HepG2 (cell line): ENCODE measurements around the gene MRPL58. TPM values are rescaled to one million over a fixed set of nuclear protein-coding genes. Genes with fewer than 3 reads are reported as not detected.

ENCODE experiments used
- ATAC-seq: fragments of 200-7000 bp; cut with Tn5 transposase; 3 replicates; pipeline ENCODE4 v1.9.1; 2020; ENCODE audit warnings: mild to moderate bottlenecking, moderate library complexity
- BruUV-seq: library from RNA; stranded (reverse); fragments of 400-500 nt; replicated peaks from 2 replicates; lab custom pipeline; 2021; lab: Mats Ljungman, UMichigan
- CTCF ChIA-PET: fragments of 300-600 bp; formaldehyde crosslinking; extraction: SDS; loops from one replicate; lab custom pipeline; 2021; ENCODE audit warnings: low total read pairs, inconsistent platforms, low intra/inter-chr PET ratio; lab: Yijun Ruan, JAX
- POLR2A ChIA-PET: fragments of 350-600 bp; sonication (Branson Sonifier 250); formaldehyde crosslinking; loops from one replicate; lab custom pipeline; 2020; ENCODE audit warnings: antibody characterized with exemption, inconsistent platforms; lab: Yijun Ruan, JAX
- DNase-seq: peaks from one replicate; pipeline ENCODE4 v3.0.0-alpha.2; 2015; ENCODE audit warnings: low spot score
- FAIRE-seq: peaks from 3 replicates; lab custom pipeline; 2011; peaks lifted over from hg19 to GRCh38; lab: Jason Lieb, UNC
- H2AFZ ChIP-seq: one replicate; pipeline ENCODE4 v1.6.1; 2011; ENCODE audit warnings: low read length, inconsistent platforms
- H3K27ac ChIP-seq: fragments of 300-600 bp; 3 replicates; pipeline ENCODE4 v1.8.0; 2011; ENCODE audit warnings: mixed run types, mild to moderate bottlenecking, mixed read lengths, low read length, inconsistent platforms; ENCODE audit not compliant: insufficient read depth; ENCODE audit errors: extremely low read length
- H3K27me3 ChIP-seq, 2 experiments: fragments of 200-600 bp in 1 of 2; 2 replicates in 1 of 2; 3 replicates in 1 of 2; pipeline versions ENCODE4 v1.6.0 to v1.8.0; 2011; ENCODE audit warnings: low read length in 2 of 2, mild to moderate bottlenecking in 2 of 2, moderate library complexity in 2 of 2, inconsistent platforms in 1 of 2; ENCODE audit not compliant: insufficient read depth in 2 of 2, control insufficient read depth in 1 of 2
- H3K36me3 ChIP-seq, 2 experiments: fragments of 200-600 bp in 1 of 2; replicated peaks in 1 of 2; 2 replicates in 1 of 2; 3 replicates in 1 of 2; pipeline versions ENCODE4 v1.5.1 to v1.8.0; 2011; ENCODE audit warnings: low read length in 2 of 2, inconsistent platforms in 1 of 2; ENCODE audit not compliant: insufficient read depth in 2 of 2, control insufficient read depth in 1 of 2
- H3K4me1 ChIP-seq: 2 replicates; pipeline ENCODE4 v1.5.1; 2012; ENCODE audit warnings: low read length, inconsistent platforms; ENCODE audit not compliant: insufficient read depth
- H3K4me2 ChIP-seq: 2 replicates; pipeline ENCODE4 v1.6.0; 2011; ENCODE audit warnings: low read depth, low read length, inconsistent platforms
- H3K4me3 ChIP-seq, 3 experiments: fragments of 200-600 bp in 1 of 3; sonication (generic), shearing (Covaris generic) in 1 of 3; replicated peaks in 1 of 3; 2 replicates each; pipeline ENCODE4 v1.5.1; 2011 to 2016; ENCODE audit warnings: low read length in 3 of 3, inconsistent platforms in 2 of 3, low read depth in 2 of 3, mild to moderate bottlenecking in 2 of 3, control low read depth in 1 of 3, mixed read lengths in 1 of 3; ENCODE audit not compliant: insufficient read depth in 1 of 3
- H3K79me2 ChIP-seq: one replicate; pipeline ENCODE4 v1.6.1; 2011; ENCODE audit warnings: low read length, inconsistent platforms; ENCODE audit not compliant: insufficient read depth
- H3K9ac ChIP-seq: 2 replicates; pipeline ENCODE4 v1.6.0; 2011; ENCODE audit warnings: mild to moderate bottlenecking, low read depth, low read length, inconsistent platforms; ENCODE audit not compliant: insufficient read depth
- H3K9me3 ChIP-seq: 2 replicates; pipeline ENCODE4 v1.5.1; 2012; ENCODE audit warnings: mild to moderate bottlenecking, low read length
- H4K20me1 ChIP-seq: 2 replicates; pipeline ENCODE4 v1.6.0; 2011; ENCODE audit warnings: inconsistent platforms, mild to moderate bottlenecking, low read length, moderate library complexity; ENCODE audit not compliant: insufficient read depth
- ARID3A ChIP-seq: IDR thresholded peaks from 2 replicates; pipeline ENCODE4 v1.6.1; 2012; ENCODE audit warnings: low read depth, low read length, improper control_type of control experiment
- ATM ChIP-seq: fragments of 450-650 bp; IDR thresholded peaks from 2 replicates; pipeline ENCODE4 v1.7.1; 2017; ENCODE audit warnings: mild to moderate bottlenecking, borderline replicate concordance
- GATAD2A ChIP-seq: IDR thresholded peaks from 2 replicates; pipeline ENCODE4 v1.6.1; 2016
- HOXA5 ChIP-seq: sonication (generic); formaldehyde crosslinking; IDR thresholded peaks from 2 replicates; pipeline ENCODE4 v1.4.0; 2020; ENCODE audit warnings: missing genetic modification reagents
- KLF11 ChIP-seq: IDR thresholded peaks from 2 replicates; pipeline ENCODE4 v1.6.1; 2016; ENCODE audit warnings: missing compliant biosample characterization
- POLR2G ChIP-seq: fragments of 200-400 bp; formaldehyde crosslinking; IDR thresholded peaks from 2 replicates; pipeline ENCODE4 v1.6.1; 2018; ENCODE audit warnings: mild to moderate bottlenecking, low read depth, low read length, moderate library complexity
- SATB2 ChIP-seq: sonication (generic); formaldehyde crosslinking; IDR thresholded peaks from 2 replicates; pipeline ENCODE4 v1.5.0; 2020; ENCODE audit warnings: missing genetic modification reagents
- ZNF33A ChIP-seq: sonication (generic); formaldehyde crosslinking; IDR thresholded peaks from 2 replicates; pipeline ENCODE4 v1.5.1; 2020; ENCODE audit warnings: missing genetic modification reagents, mild to moderate bottlenecking, moderate library complexity, borderline replicate concordance
- WGBS: methylation state at CpG from one replicate; pipeline ENCODE4 v1.1.6; 2017; ENCODE audit warnings: low lambda C conversion rate; 5-methylcytosine and 5-hydroxymethylcytosine counted together
- in situ Hi-C: cut with HindIII; loops from 2 replicates; pipeline ENCODE4 v1.10.0; 2017; ENCODE audit warnings: low pct_unique_long_range_greater_than_20kb; ENCODE audit not compliant: extremely low pct_ligation_motif_present
- intact Hi-C: fragments of 100-400 bp; cut with micrococcal nuclease; formaldehyde crosslinking; loops from one replicate; pipeline ENCODE4 v1.10.0; 2022; ENCODE audit not compliant: unreplicated experiment
- polyA plus RNA-seq, 8 experiments: library from polyadenylated mRNA; depleted of rRNA in 3 of 8; stranded (reverse) in 7 of 8; unstranded in 1 of 8; fragments of >200 nt; fragmentation: Illumina TruSeq in 4 of 8; extraction: Trizol in 4 of 8; gene quantifications; 2 replicates each; pipeline versions ENCODE4 v1.2.1 to v1.2.3, GENCODE V29; 2011 to 2016; ENCODE audit warnings: low read depth in 4 of 8, missing spikeins in 1 of 8, mixed read lengths in 1 of 8; ENCODE audit not compliant: insufficient read depth in 1 of 8
- total RNA-seq, 5 experiments: library from RNA; depleted of rRNA; stranded (reverse); fragments of >200 nt; fragmentation: Illumina TruSeq; extraction: Trizol; gene quantifications; 2 replicates each; pipeline ENCODE4 v1.2.3, GENCODE V29; 2016; ENCODE audit warnings: low read depth in 1 of 5
- TF ChIP-seq, protein P1 (sequence below): sonication (generic); formaldehyde crosslinking; IDR thresholded peaks from one replicate; pipeline ENCODE4 v1.5.1; 2020; ENCODE audit warnings: mild to moderate bottlenecking, missing genetic modification reagents; ENCODE audit errors: not compliant biosample characterization
- TF ChIP-seq, protein P2 (sequence below): sonication (generic); formaldehyde crosslinking; conservative IDR thresholded peaks from 2 replicates; pipeline ENCODE4 v1.4.0; 2020; ENCODE audit warnings: mild to moderate bottlenecking, missing genetic modification reagents, moderate library complexity
- TF ChIP-seq, protein P3 (sequence below): IDR thresholded peaks from 2 replicates; pipeline ENCODE4 v1.6.1; 2016; ENCODE audit warnings: low read depth, borderline replicate concordance

Gene MRPL58
- total and polyA plus RNA-seq, 2 of the 13 experiments (the other 11 are each of a cell fraction or from before 2014, with no cell fraction given), result 44.9 to 68.9 TPM

- no TSS peak for BruUV-seq
- H3K36me3 ChIP-seq, result peaks cover 0 to 2% of the 10 kb centered on the region in 2 experiments; a peak in 2 of 5 replicates
- no peak overlapping the region for H3K4me2 ChIP-seq
- in situ Hi-C loops (loop anchor here (5.0 kb wide), 2 partner anchors 43 to 88 kb away; no protein-coding TSS in a partner anchor), intact Hi-C loops (no loop called here)
- H3K27me3 ChIP-seq, result no peaks in the 10 kb centered on the region; a peak in 1 of 5 replicates
- H4K20me1 ChIP-seq, result no peaks in the 10 kb centered on the region
- H3K27ac ChIP-seq, result no peak overlapping the region
- H3K9ac ChIP-seq, result no peak overlapping the region
- FAIRE-seq, result no peak
- no peak for DNase-seq
- WGBS, result 68% methylated on average over 8 of the region's 8 CpGs
- no peak for ATAC-seq
- H3K4me1 ChIP-seq, result no peaks in the 10 kb centered on the region
- H3K9me3 ChIP-seq, result no peaks in the 10 kb centered on the region
- H3K79me2 ChIP-seq, result no peaks in the 10 kb centered on the region
- ChIA-PET POLR2A (no interaction called here), CTCF (no interaction called here)
- no peak overlapping the region for H3K4me3 ChIP-seq
- no peak overlapping the region for H2AFZ ChIP-seq
- TF ChIP-seq HOXA5 (no peak), KLF11 (CRISPR knock-in tag) (no peak), POLR2G (no peak), ARID3A (no peak), GATAD2A (CRISPR knock-in tag) (no peak), ATM (no peak), SATB2 (CRISPR knock-in tag) (no peak), ZNF33A (CRISPR knock-in tag) (no peak)
- TF ChIP-seq, protein P1, sequence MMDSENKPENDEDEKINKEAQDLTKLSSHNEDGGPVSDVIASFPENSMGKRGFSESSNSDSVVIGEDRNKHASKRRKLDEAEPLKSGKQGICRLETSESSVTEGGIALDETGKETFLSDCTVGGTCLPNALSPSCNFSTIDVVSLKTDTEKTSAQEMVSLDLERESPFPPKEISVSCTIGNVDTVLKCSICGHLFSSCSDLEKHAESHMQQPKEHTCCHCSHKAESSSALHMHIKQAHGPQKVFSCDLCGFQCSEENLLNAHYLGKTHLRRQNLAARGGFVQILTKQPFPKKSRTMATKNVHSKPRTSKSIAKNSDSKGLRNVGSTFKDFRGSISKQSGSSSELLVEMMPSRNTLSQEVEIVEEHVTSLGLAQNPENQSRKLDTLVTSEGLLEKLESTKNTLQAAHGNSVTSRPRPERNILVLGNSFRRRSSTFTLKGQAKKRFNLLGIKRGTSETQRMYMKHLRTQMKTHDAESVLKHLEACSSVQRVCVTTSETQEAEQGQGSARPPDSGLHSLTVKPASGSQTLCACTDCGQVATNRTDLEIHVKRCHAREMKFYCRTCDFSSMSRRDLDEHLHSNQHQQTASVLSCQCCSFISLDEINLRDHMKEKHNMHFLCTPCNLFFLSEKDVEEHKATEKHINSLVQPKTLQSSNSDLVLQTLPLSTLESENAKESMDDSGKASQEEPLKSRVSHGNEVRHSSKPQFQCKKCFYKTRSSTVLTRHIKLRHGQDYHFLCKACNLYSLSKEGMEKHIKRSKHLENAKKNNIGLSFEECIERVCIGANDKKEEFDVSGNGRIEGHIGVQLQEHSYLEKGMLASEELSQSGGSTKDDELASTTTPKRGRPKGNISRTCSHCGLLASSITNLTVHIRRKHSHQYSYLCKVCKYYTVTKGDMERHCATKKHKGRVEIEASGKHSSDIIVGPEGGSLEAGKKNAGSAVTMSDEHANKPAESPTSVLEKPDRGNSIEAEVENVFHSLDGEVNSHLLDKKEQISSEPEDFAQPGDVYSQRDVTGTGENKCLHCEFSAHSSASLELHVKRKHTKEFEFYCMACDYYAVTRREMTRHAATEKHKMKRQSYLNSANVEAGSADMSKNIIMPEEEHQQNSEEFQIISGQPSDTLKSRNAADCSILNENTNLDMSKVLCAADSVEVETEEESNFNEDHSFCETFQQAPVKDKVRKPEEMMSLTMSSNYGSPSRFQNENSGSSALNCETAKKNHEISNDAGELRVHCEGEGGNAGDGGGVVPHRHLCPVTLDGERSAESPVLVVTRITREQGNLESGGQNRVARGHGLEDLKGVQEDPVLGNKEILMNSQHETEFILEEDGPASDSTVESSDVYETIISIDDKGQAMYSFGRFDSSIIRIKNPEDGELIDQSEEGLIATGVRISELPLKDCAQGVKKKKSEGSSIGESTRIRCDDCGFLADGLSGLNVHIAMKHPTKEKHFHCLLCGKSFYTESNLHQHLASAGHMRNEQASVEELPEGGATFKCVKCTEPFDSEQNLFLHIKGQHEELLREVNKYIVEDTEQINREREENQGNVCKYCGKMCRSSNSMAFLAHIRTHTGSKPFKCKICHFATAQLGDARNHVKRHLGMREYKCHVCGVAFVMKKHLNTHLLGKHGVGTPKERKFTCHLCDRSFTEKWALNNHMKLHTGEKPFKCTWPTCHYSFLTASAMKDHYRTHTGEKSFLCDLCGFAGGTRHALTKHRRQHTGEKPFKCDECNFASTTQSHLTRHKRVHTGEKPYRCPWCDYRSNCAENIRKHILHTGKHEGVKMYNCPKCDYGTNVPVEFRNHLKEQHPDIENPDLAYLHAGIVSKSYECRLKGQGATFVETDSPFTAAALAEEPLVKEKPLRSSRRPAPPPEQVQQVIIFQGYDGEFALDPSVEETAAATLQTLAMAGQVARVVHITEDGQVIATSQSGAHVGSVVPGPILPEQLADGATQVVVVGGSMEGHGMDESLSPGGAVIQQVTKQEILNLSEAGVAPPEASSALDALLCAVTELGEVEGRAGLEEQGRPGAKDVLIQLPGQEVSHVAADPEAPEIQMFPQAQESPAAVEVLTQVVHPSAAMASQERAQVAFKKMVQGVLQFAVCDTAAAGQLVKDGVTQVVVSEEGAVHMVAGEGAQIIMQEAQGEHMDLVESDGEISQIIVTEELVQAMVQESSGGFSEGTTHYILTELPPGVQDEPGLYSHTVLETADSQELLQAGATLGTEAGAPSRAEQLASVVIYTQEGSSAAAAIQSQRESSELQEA (CRISPR knock-in tag), result no peak
- TF ChIP-seq, protein P2, sequence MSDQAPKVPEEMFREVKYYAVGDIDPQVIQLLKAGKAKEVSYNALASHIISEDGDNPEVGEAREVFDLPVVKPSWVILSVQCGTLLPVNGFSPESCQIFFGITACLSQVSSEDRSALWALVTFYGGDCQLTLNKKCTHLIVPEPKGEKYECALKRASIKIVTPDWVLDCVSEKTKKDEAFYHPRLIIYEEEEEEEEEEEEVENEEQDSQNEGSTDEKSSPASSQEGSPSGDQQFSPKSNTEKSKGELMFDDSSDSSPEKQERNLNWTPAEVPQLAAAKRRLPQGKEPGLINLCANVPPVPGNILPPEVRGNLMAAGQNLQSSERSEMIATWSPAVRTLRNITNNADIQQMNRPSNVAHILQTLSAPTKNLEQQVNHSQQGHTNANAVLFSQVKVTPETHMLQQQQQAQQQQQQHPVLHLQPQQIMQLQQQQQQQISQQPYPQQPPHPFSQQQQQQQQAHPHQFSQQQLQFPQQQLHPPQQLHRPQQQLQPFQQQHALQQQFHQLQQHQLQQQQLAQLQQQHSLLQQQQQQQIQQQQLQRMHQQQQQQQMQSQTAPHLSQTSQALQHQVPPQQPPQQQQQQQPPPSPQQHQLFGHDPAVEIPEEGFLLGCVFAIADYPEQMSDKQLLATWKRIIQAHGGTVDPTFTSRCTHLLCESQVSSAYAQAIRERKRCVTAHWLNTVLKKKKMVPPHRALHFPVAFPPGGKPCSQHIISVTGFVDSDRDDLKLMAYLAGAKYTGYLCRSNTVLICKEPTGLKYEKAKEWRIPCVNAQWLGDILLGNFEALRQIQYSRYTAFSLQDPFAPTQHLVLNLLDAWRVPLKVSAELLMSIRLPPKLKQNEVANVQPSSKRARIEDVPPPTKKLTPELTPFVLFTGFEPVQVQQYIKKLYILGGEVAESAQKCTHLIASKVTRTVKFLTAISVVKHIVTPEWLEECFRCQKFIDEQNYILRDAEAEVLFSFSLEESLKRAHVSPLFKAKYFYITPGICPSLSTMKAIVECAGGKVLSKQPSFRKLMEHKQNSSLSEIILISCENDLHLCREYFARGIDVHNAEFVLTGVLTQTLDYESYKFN (CRISPR knock-in tag), result no peak
- TF ChIP-seq, protein P3, sequence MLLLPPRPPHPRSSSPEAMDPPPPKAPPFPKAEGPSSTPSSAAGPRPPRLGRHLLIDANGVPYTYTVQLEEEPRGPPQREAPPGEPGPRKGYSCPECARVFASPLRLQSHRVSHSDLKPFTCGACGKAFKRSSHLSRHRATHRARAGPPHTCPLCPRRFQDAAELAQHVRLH (CRISPR knock-in tag), result no peak
These were observed 7.2 kb upstream of the MRPL58 start for GRCh38 chr17:75005291-75005690.
